Osteocyte (in vitro differentiated cells): ENCODE measurements around the gene MICA. TPM values are rescaled to one million over a fixed set of nuclear protein-coding genes. Genes with fewer than 3 reads are reported as not detected.

Experiments used
- DNase-seq: peaks from one replicate; pipeline ENCODE4 v3.0.0; 2021; ENCODE audit warnings: mixed read lengths; ENCODE audit not compliant: unreplicated experiment; ENCODE audit errors: extremely low spot score
- H3K27ac Mint-ChIP-seq: one replicate; pipeline ENCODE4 v1.8.0; 2021; ENCODE audit warnings: mild to moderate bottlenecking, mixed read lengths; ENCODE audit not compliant: unreplicated experiment
- H3K27me3 Mint-ChIP-seq: one replicate; pipeline ENCODE4 v1.8.0; 2021; ENCODE audit warnings: mixed read lengths; ENCODE audit not compliant: unreplicated experiment
- H3K36me3 Mint-ChIP-seq: one replicate; pipeline ENCODE4 v1.8.0; 2021; ENCODE audit warnings: mixed read lengths; ENCODE audit not compliant: unreplicated experiment
- H3K4me1 Mint-ChIP-seq: one replicate; pipeline ENCODE4 v1.8.0; 2021; ENCODE audit warnings: mixed read lengths; ENCODE audit not compliant: unreplicated experiment
- H3K4me3 Mint-ChIP-seq: one replicate; pipeline ENCODE4 v1.8.0; 2021; ENCODE audit warnings: mild to moderate bottlenecking, moderate library complexity, mixed read lengths; ENCODE audit not compliant: unreplicated experiment
- H3K9me3 Mint-ChIP-seq: one replicate; pipeline ENCODE4 v1.8.0; 2021; ENCODE audit warnings: mixed read lengths; ENCODE audit not compliant: unreplicated experiment
- total RNA-seq: library from RNA; stranded (reverse); gene quantifications from 2 replicates; pipeline ENCODE4 v1.2.1, GENCODE V29; 2021
- TF ChIP-seq, protein P1 (sequence below): fragments of 200-600 bp; sonication (generic); IDR thresholded peaks from 2 replicates; pipeline ENCODE4 v1.5.0; 2021; ENCODE audit warnings: antibody characterized with exemption, mild to moderate bottlenecking, moderate library complexity

The MICA gene
- total RNA-seq, 1 donor from 2014 or later = 33.0 TPM

DNA sequence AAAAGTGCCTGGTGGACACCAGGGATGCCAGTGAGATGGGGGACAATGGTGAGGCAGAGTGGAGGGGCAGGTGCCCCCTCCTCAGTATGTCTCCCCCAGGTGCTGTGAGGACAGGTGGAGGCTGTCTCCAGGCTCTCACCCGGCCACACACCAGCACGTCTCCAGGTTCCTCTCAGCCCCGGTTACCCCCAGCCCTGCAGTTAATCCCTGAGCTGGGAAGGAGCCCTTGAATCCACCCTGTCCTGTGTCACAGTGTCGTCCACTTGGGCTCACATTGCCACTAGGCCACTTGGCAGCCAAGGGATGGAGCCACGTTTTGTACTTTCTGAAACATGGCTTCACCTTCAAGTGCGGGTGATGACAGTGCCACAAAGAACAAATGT lies 24.7 kb upstream of the MICA start:
- no peaks in the 10 kb centered on the region for H3K9me3 Mint-ChIP-seq
- no peaks in the 10 kb centered on the region for H3K36me3 Mint-ChIP-seq
- no peaks in the 10 kb centered on the region for H3K4me1 Mint-ChIP-seq
- no peak for DNase-seq
- no peak overlapping the region for H3K27ac Mint-ChIP-seq
- H3K27me3 Mint-ChIP-seq = peaks cover 63% of the 10 kb centered on the region
- no peak overlapping the region for H3K4me3 Mint-ChIP-seq
- TF ChIP-seq, protein P1, sequence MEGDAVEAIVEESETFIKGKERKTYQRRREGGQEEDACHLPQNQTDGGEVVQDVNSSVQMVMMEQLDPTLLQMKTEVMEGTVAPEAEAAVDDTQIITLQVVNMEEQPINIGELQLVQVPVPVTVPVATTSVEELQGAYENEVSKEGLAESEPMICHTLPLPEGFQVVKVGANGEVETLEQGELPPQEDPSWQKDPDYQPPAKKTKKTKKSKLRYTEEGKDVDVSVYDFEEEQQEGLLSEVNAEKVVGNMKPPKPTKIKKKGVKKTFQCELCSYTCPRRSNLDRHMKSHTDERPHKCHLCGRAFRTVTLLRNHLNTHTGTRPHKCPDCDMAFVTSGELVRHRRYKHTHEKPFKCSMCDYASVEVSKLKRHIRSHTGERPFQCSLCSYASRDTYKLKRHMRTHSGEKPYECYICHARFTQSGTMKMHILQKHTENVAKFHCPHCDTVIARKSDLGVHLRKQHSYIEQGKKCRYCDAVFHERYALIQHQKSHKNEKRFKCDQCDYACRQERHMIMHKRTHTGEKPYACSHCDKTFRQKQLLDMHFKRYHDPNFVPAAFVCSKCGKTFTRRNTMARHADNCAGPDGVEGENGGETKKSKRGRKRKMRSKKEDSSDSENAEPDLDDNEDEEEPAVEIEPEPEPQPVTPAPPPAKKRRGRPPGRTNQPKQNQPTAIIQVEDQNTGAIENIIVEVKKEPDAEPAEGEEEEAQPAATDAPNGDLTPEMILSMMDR = no peak

DNA sequence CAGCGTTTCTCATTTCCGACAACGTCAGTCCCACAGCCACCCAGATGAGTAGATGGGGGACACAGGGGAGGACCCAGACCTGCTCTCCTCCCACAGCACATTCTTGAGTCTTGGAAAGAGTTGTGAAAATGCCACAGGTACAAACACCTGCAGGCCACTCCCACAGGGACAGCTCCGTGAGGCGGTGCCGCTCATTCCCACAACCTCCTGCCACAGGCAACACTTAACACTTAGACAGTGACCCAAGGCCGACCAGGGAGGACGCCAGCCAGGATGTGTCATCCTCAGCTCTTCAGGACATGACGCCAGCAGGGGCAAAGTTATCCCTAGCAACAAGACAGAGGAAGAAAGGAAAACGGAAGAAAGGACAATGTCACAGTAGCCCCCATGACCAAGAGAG lies 23.5 kb upstream of the MICA start:
- Mint-ChIP-seq H3K9me3 (no peaks in the 10 kb centered on the region), H3K4me1 (no peaks in the 10 kb centered on the region), H3K27me3 (peaks cover 68% of the 10 kb centered on the region), H3K36me3 (no peaks in the 10 kb centered on the region), H3K27ac (no peak overlapping the region), H3K4me3 (no peak overlapping the region)
- TF ChIP-seq, protein P1 = no peak
- DNase-seq = no peak

DNA sequence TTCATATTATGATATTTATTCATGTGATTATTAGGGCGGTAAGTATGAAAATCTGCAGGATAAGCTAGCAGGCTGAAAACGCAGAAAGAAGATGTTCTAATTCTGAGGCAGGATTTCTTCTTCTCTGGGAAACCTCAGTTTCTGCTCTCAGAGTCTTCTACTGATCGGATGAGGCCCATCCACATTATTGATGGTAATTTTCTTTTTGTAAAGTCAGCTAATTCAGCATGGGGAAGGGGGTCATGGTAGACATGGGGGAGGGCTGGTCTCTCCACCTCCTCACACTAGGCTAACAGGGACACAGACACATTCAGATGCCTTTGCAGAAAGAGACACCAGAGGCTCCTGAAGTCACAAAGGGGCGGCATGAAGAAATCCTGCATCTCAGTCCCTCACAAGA lies 21.7 kb upstream of the MICA start:
- Mint-ChIP-seq H3K4me1 (no peaks in the 10 kb centered on the region), H3K36me3 (no peaks in the 10 kb centered on the region), H3K9me3 (no peaks in the 10 kb centered on the region), H3K27ac (no peak overlapping the region), H3K4me3 (no peak overlapping the region), H3K27me3 (peaks cover 60% of the 10 kb centered on the region)
- no peak for DNase-seq
- TF ChIP-seq, protein P1 = no peak

DNA sequence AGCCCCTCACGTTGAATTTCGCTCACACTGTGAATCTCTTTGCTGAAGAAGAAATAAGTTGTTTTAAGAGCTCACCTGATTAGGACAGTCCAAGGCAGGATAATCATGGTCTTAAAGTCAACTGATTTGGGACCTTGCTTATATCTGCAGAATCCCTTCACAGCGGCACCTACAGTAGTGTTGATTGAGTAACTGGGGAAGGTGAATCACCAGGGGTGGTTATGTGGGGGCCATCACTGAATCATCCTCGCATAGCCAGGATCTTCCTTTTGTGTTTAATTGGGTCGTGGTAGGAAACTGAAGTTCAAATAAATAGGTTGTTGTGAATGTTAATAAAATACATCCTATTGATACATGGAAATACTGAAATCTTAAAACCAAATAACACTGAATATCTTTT lies 20.2 kb upstream of the MICA start:
- Mint-ChIP-seq H3K36me3 (no peaks in the 10 kb centered on the region), H3K27me3 (peaks cover 58% of the 10 kb centered on the region), H3K4me1 (no peaks in the 10 kb centered on the region), H3K4me3 (no peak overlapping the region), H3K9me3 (no peaks in the 10 kb centered on the region), H3K27ac (no peak overlapping the region)
- TF ChIP-seq, protein P1 = no peak
- DNase-seq = no peak

DNA sequence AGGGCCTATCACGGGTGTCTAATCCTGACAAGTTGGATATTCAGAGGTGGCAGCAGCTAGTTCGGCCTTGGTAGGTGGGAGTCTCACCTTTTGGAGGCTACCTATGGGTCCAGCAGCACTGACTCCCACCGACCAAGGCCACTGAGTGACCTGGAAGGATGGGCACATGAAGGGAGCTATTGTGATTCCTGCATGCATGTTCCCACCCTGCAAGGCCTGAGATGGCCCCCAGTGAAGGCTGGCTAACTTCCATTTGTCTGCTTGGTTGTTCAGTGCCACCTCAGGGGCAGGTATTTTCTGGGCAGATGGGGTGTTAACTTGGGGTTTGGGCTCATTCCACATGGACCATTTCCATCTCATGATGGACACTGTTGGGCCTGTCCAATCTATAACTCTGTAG lies 18.4 kb upstream of the MICA start:
- Mint-ChIP-seq H3K36me3 (no peaks in the 10 kb centered on the region), H3K4me3 (no peak overlapping the region), H3K4me1 (no peaks in the 10 kb centered on the region), H3K9me3 (no peaks in the 10 kb centered on the region), H3K27ac (no peak overlapping the region), H3K27me3 (peaks cover 42% of the 10 kb centered on the region)
- DNase-seq = no peak
- TF ChIP-seq, protein P1 = no peak
